Endothelial cell of umbilical vein (primary cell): Measurements from ENCODE around the gene DNMT3L. TPM values are rescaled to one million over a fixed set of nuclear protein-coding genes. Genes with fewer than 3 reads are reported as not detected.

Experiments used
- BruUV-seq: library from RNA; stranded (reverse); fragments of 400-500 nt; replicated peaks from 2 replicates; lab custom pipeline; 2021; lab: Mats Ljungman, UMichigan
- CTCF ChIA-PET: fragments of 300-600, 350-600 bp; sonication (Branson Sonifier 250); formaldehyde crosslinking; loops from one replicate; lab custom pipeline; 2021; ENCODE audit warnings: antibody characterized with exemption, inconsistent platforms; lab: Charles Lee
- POLR2A ChIA-PET: fragments of 300-600, 350-600 bp; sonication (Branson Sonifier 250); formaldehyde crosslinking; loops from one replicate; lab custom pipeline; 2021; ENCODE audit warnings: antibody characterized with exemption, inconsistent platforms; lab: Charles Lee
- DNase-seq: peaks from one replicate; pipeline ENCODE4 v3.0.0-alpha.2; 2011; ENCODE audit warnings: low read depth, low spot score
- FAIRE-seq: peaks from 2 replicates; lab custom pipeline; 2011; peaks lifted over from hg19 to GRCh38; lab: Jason Lieb, UNC
- H2AFZ ChIP-seq: 2 replicates; pipeline ENCODE4 v1.6.0; 2012; ENCODE audit warnings: low read depth, low read length, control low read depth, inconsistent platforms
- H3K27ac ChIP-seq: 2 replicates; pipeline ENCODE4 v1.5.1; 2011; ENCODE audit warnings: low read depth, mild to moderate bottlenecking, control low read depth, low read length, moderate library complexity; ENCODE audit not compliant: insufficient read depth
- H3K27me3 ChIP-seq, 2 experiments: 2 replicates each; pipeline versions ENCODE4 v1.6.0 to v1.6.1; 2011; ENCODE audit warnings: low read length in 2 of 2, mixed read lengths in 1 of 2; ENCODE audit not compliant: control insufficient read depth in 2 of 2, insufficient read depth in 2 of 2
- H3K36me3 ChIP-seq, 2 experiments: 2 replicates in 1 of 2; 3 replicates in 1 of 2; pipeline ENCODE4 v1.5.1; 2011; ENCODE audit warnings: low read length in 2 of 2, mild to moderate bottlenecking in 1 of 2, moderate library complexity in 1 of 2; ENCODE audit not compliant: control insufficient read depth in 2 of 2, insufficient read depth in 2 of 2; ENCODE audit errors: extremely low read depth in 1 of 2
- H3K4me1 ChIP-seq: 3 replicates; pipeline ENCODE4 v1.5.1; 2011; ENCODE audit warnings: mild to moderate bottlenecking, low read length; ENCODE audit not compliant: control insufficient read depth, insufficient read depth; ENCODE audit errors: extremely low read depth
- H3K4me2 ChIP-seq: 2 replicates; pipeline ENCODE4 v1.6.1; 2011; ENCODE audit warnings: low read length, control low read depth, mixed read lengths; ENCODE audit not compliant: insufficient read depth
- H3K4me3 ChIP-seq, 3 experiments: fragments of 200-600 bp in 1 of 3; sonication (generic), shearing (Covaris generic) in 1 of 3; replicated peaks in 1 of 3; 2 replicates each; pipeline ENCODE4 v1.5.1; 2011 to 2016; ENCODE audit warnings: control low read depth in 3 of 3, low read length in 3 of 3, mild to moderate bottlenecking in 2 of 3, inconsistent platforms in 1 of 3, low read depth in 1 of 3, moderate library complexity in 1 of 3; ENCODE audit not compliant: insufficient read depth in 1 of 3
- H3K79me2 ChIP-seq: 2 replicates; pipeline ENCODE4 v1.6.0; 2012; ENCODE audit warnings: low read length, inconsistent platforms; ENCODE audit not compliant: control insufficient read depth, insufficient read depth
- H3K9ac ChIP-seq: replicated peaks from 2 replicates; pipeline ENCODE3; 2011; ENCODE audit warnings: low read length, control low read depth; ENCODE audit not compliant: insufficient read depth; ENCODE audit errors: extremely low read depth
- H3K9me1 ChIP-seq: replicated peaks from 3 replicates; pipeline ENCODE4 v1.6.0; 2011; ENCODE audit warnings: mild to moderate bottlenecking, low read length; ENCODE audit not compliant: control insufficient read depth, insufficient read depth; ENCODE audit errors: extremely low read depth
- H3K9me3 ChIP-seq: replicated peaks from 2 replicates; pipeline ENCODE4 v1.5.1; 2012; ENCODE audit warnings: low read length, inconsistent platforms; ENCODE audit not compliant: control insufficient read depth, insufficient read depth
- H4K20me1 ChIP-seq: replicated peaks from 2 replicates; pipeline ENCODE3; 2011; ENCODE audit warnings: mild to moderate bottlenecking, low read length; ENCODE audit not compliant: control insufficient read depth, insufficient read depth; ENCODE audit errors: extremely low read depth
- CTCF ChIP-seq, 2 donors: IDR thresholded peaks; 1 replicate in 1 of 2; 2 replicates in 1 of 2; pipeline ENCODE4 v1.5.1; 2011; ENCODE audit warnings: low read length in 2 of 2, mild to moderate bottlenecking in 2 of 2, moderate library complexity in 2 of 2, control low read depth in 1 of 2, inconsistent platforms in 1 of 2, low read depth in 1 of 2; ENCODE audit not compliant: insufficient read depth in 1 of 2; ENCODE audit errors: extremely low read depth in 1 of 2
- EZH2 ChIP-seq: IDR thresholded peaks from 2 replicates; pipeline ENCODE4 v1.6.1; 2012; ENCODE audit warnings: borderline replicate concordance, low read depth, mild to moderate bottlenecking, moderate library complexity, low read length, inconsistent platforms; ENCODE audit not compliant: severe bottlenecking
- FOS ChIP-seq: IDR thresholded peaks from 2 replicates; pipeline ENCODE4 v1.6.1; 2011; ENCODE audit warnings: mild to moderate bottlenecking, low read length, moderate library complexity, borderline replicate concordance; ENCODE audit not compliant: insufficient read depth
- GATA2 ChIP-seq: IDR thresholded peaks from 2 replicates; pipeline ENCODE4 v1.7.0; 2011; ENCODE audit warnings: low read depth, mild to moderate bottlenecking, moderate library complexity, mixed read lengths, low read length; ENCODE audit not compliant: insufficient read length, insufficient read depth
- JUN ChIP-seq: IDR thresholded peaks from 2 replicates; pipeline ENCODE4 v1.6.1; 2011; ENCODE audit warnings: borderline replicate concordance, low read depth; ENCODE audit not compliant: insufficient read length, insufficient read depth
- MAX ChIP-seq: IDR thresholded peaks from 2 replicates; pipeline ENCODE4 v1.6.1; 2011; ENCODE audit not compliant: insufficient read depth, insufficient read length
- MYC ChIP-seq: IDR thresholded peaks from one replicate; pipeline ENCODE4 v1.6.1; 2011; ENCODE audit warnings: mild to moderate bottlenecking, low read depth, low read length
- POLR2A ChIP-seq: IDR thresholded peaks from 2 replicates; pipeline ENCODE4 v1.6.1; 2012; ENCODE audit warnings: low read depth, mild to moderate bottlenecking, control low read depth, low read length
- POLR2AphosphoS5 ChIP-seq: IDR thresholded peaks from 2 replicates; pipeline ENCODE4 v1.6.1; 2012; ENCODE audit warnings: low read depth, mild to moderate bottlenecking, control low read depth, low read length, moderate library complexity; ENCODE audit not compliant: insufficient read depth
- dilution Hi-C: fragments of 300-500 bp; cut with MboI; formaldehyde crosslinking; loops from one replicate; pipeline ENCODE4 v1.15.0; 2019; ENCODE audit warnings: low sequenced_read_pairs; ENCODE audit not compliant: extremely low pct_ligation_motif_present
- intact Hi-C: fragments of 100-400 bp; cut with micrococcal nuclease; formaldehyde crosslinking; loops from one replicate; pipeline ENCODE4 v1.10.0; 2022
- polyA plus RNA-seq, 4 experiments: library from polyadenylated mRNA; depleted of rRNA in 3 of 4; stranded (reverse) in 3 of 4; unstranded in 1 of 4; fragments of >200 nt; gene quantifications; 2 replicates each; pipeline versions ENCODE4 v1.2.1 to v1.2.3, GENCODE V29; 2011 to 2012; ENCODE audit warnings: missing spikeins in 1 of 4
- total RNA-seq: library from RNA; stranded (reverse); gene quantifications from 2 replicates; pipeline ENCODE4 v1.2.3, GENCODE V29; 2021

DNMT3L gene
- total and polyA plus RNA-seq, 2 donors (not counting 3 experiments of a cell fraction or from before 2014, with no cell fraction given): not detected

GRCh38 chr21:44292812-44293195 lies 31.1 kb upstream of the DNMT3L start:
- intact Hi-C loops (no loop called here), dilution Hi-C loops (no loop called here)
- Histone ChIP-seq H4K20me1 (no peaks in the 10 kb centered on the region), H3K79me2 (no peaks in the 10 kb centered on the region), H3K9ac (no peak overlapping the region), H3K9me3 (no peaks in the 10 kb centered on the region), H3K27me3 (no peaks in the 10 kb centered on the region), H3K4me1 (no peaks in the 10 kb centered on the region), H3K36me3 (no peaks in the 10 kb centered on the region), H2AFZ (no peak overlapping the region), H3K4me2 (no peak overlapping the region), H3K9me1 (no peaks in the 10 kb centered on the region), H3K4me3 (no peak overlapping the region), H3K27ac (no peak overlapping the region)
- ChIA-PET CTCF (no interaction called here), POLR2A (no interaction called here)
- no TSS peak for BruUV-seq
- TF ChIP-seq POLR2AphosphoS5 (no peak), JUN (no peak), FOS (no peak), MAX (no peak), POLR2A (no peak), EZH2 (no peak), CTCF (IDR thresholded peaks at IDR 0.05; ENCODE audit: extremely low read depth in 1 of 2, insufficient read depth in 1 of 2, low read depth in 1 of 2, low read length in 2 of 2) (no peak), MYC (no peak), GATA2 (no peak)
- FAIRE-seq (no peak), DNase-seq (no peak)
